ENCODE results near the gene DTX4.

DNA sequence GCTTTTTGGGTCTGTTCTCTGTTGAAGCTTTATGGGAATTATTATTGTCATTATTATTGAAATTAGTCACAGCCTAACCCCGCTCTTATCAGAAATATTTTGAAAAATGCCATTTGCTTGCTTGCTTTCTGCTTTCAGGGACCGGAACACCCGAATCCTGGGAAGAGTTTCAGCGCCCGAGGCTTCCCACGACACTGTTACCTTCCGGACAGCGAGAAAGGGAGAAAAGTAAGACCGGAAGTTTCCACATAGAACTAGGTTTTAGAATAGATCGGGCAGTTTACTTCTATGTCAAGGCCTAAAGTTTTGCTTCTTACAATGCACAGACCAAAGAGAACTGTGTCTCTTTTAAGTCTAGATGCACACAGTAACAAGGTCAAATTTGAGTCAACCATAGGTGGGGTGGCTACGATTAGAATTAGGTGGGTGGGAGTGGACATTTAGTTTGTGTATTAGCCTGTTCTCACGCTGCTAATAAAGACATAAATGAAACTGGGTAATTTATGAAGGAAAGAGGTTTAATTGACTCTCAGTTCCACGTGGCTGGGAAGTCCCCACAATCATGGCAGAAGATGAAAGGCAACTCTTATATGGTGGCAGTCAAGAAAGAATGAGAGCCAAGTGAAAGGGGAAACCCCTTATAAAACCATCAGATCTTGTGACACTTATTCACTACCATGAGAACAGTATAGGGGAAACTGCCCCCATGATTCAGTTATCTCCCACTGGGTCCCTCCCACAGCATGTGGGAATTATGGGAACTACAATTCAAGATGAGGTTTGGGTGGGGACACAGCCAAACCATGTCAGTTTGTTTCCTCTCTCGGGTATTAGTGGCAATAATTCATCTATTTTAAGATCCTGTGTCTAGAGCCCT lies 27.9 kb downstream of the DTX4 start:
- TF ChIP-seq, protein P1, sequence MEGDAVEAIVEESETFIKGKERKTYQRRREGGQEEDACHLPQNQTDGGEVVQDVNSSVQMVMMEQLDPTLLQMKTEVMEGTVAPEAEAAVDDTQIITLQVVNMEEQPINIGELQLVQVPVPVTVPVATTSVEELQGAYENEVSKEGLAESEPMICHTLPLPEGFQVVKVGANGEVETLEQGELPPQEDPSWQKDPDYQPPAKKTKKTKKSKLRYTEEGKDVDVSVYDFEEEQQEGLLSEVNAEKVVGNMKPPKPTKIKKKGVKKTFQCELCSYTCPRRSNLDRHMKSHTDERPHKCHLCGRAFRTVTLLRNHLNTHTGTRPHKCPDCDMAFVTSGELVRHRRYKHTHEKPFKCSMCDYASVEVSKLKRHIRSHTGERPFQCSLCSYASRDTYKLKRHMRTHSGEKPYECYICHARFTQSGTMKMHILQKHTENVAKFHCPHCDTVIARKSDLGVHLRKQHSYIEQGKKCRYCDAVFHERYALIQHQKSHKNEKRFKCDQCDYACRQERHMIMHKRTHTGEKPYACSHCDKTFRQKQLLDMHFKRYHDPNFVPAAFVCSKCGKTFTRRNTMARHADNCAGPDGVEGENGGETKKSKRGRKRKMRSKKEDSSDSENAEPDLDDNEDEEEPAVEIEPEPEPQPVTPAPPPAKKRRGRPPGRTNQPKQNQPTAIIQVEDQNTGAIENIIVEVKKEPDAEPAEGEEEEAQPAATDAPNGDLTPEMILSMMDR (conservative IDR thresholded peaks at IDR 0.05; ENCODE audit: low read depth, low read length), result no peak
- no peak for TF ChIP-seq EZH2 (IDR thresholded peaks at IDR 0.05; ENCODE audit: borderline replicate concordance, low read depth, low read length, poor library complexity, severe bottlenecking)
